HL-60 (cell line): ENCODE measurements around the gene PBOV1.

Experiments
- DNase-seq, 2 experiments: peaks; one replicate each; pipeline ENCODE4 v3.0.0-alpha.2; 2010 to 2020; ENCODE audit warnings: low read depth in 1 of 2, low spot score in 1 of 2
- H3K27ac ChIP-seq: fragments of 250-450 bp; sonication (Bioruptor Pico); replicated peaks from 2 replicates; pipeline ENCODE4 v1.5.1; 2020; ENCODE audit warnings: mild to moderate bottlenecking, moderate library complexity
- H3K27me3 ChIP-seq: fragments of 250-450 bp; sonication (Bioruptor Pico); 2 replicates; pipeline ENCODE4 v1.5.1; 2021; ENCODE audit warnings: mild to moderate bottlenecking, moderate library complexity; ENCODE audit not compliant: insufficient read depth, poor library complexity, severe bottlenecking
- H3K4me3 ChIP-seq: replicated peaks from 2 replicates; pipeline ENCODE4 v1.5.1; 2011; ENCODE audit warnings: mild to moderate bottlenecking, control low read depth, low read length; ENCODE audit not compliant: insufficient read depth
- CTCF ChIP-seq: IDR thresholded peaks from one replicate; pipeline ENCODE4 v1.5.1; 2011; ENCODE audit warnings: low read length, control low read depth, inconsistent platforms; ENCODE audit not compliant: insufficient read depth
- GABPA ChIP-seq: IDR thresholded peaks from 2 replicates; pipeline ENCODE4 v1.6.1; 2012; ENCODE audit warnings: low read depth
- POLR2AphosphoS5 ChIP-seq: IDR thresholded peaks from 2 replicates; pipeline ENCODE4 v1.6.1; 2012; ENCODE audit warnings: low read depth
- REST ChIP-seq: IDR thresholded peaks from 2 replicates; pipeline ENCODE4 v1.6.1; 2012; ENCODE audit warnings: low read depth; ENCODE audit not compliant: insufficient replicate concordance
- SPI1 ChIP-seq: IDR thresholded peaks from 2 replicates; pipeline ENCODE4 v1.6.1; 2012; ENCODE audit warnings: low read depth, mild to moderate bottlenecking, borderline replicate concordance

The PBOV1 gene

GRCh38 chr6:138204792-138205384 is 13.4 kb downstream of the PBOV1 start:
- Histone ChIP-seq H3K27me3 (no peaks in the 10 kb centered on the region), H3K4me3 (no peak overlapping the region), H3K27ac (no peak overlapping the region)
- no peak for DNase-seq
- TF ChIP-seq SPI1 = no peak
- TF ChIP-seq POLR2AphosphoS5 = no peak
- no peak for TF ChIP-seq GABPA
- no peak for TF ChIP-seq REST
- no peak for TF ChIP-seq CTCF

- H3K4me3 ChIP-seq = no peak overlapping the region
- H3K27ac ChIP-seq = no peak overlapping the region
- peaks cover under 1% of the 10 kb centered on the region for H3K27me3 ChIP-seq
- TF ChIP-seq REST (no peak), GABPA (no peak), SPI1 (no peak)
- DNase-seq = no peak
These were observed 14.0 kb downstream of the PBOV1 start for GRCh38 chr6:138204303-138204702.

- H3K27ac ChIP-seq = no peak overlapping the region
- TF ChIP-seq CTCF = no peak
- TF ChIP-seq GABPA = no peak
- no peak for TF ChIP-seq SPI1
- H3K4me3 ChIP-seq = no peak overlapping the region
- peaks cover 3% of the 10 kb centered on the region for H3K27me3 ChIP-seq
- no peak for DNase-seq
These were observed 15.0 kb downstream of the PBOV1 start for GRCh38 chr6:138203315-138203714.

GRCh38 chr6:138201836-138202235 is 16.5 kb downstream of the PBOV1 start:
- no peak overlapping the region for H3K27ac ChIP-seq

More at GRCh38 chr6:138201836-138202235, 16.5 kb downstream of the PBOV1 start:
- no peak for DNase-seq
- no peak overlapping the region for H3K4me3 ChIP-seq
- H3K27me3 ChIP-seq = peaks cover 3% of the 10 kb centered on the region
- TF ChIP-seq CTCF = no peak
- TF ChIP-seq GABPA = no peak
